Esophagus (tissue), 2 donors: Measurements from ENCODE around the gene ERAS. TPM values are rescaled to one million over a fixed set of nuclear protein-coding genes. Genes with fewer than 3 reads are reported as not detected.
A peak's percentile ranks its signal among the peaks of the same experiment; 100 is the strongest.

ENCODE experiments used
- H3K27ac ChIP-seq, 2 donors: one replicate each; pipeline ENCODE4 v1.5.1; 2013; ENCODE audit warnings: low read depth in 2 of 2, mild to moderate bottlenecking in 2 of 2, inconsistent platforms in 1 of 2, low read length in 1 of 2, moderate library complexity in 1 of 2
- H3K27me3 ChIP-seq, 2 donors: one replicate each; pipeline ENCODE4 v1.6.1; 2013; ENCODE audit warnings: low read length in 2 of 2, control low read depth in 1 of 2, mild to moderate bottlenecking in 1 of 2; ENCODE audit not compliant: insufficient read depth in 2 of 2, control insufficient read depth in 1 of 2
- H3K36me3 ChIP-seq, 2 donors: one replicate each; pipeline ENCODE4 v1.6.1; 2013; ENCODE audit warnings: low read length in 1 of 2; ENCODE audit not compliant: control insufficient read depth in 2 of 2, insufficient read depth in 2 of 2
- H3K4me1 ChIP-seq, 2 donors: one replicate each; pipeline ENCODE4 v1.6.1; 2013; ENCODE audit warnings: low read length in 1 of 2; ENCODE audit not compliant: control insufficient read depth in 2 of 2, insufficient read depth in 2 of 2
- H3K4me3 ChIP-seq, 2 donors: one replicate each; pipeline ENCODE4 v1.5.1; 2013; ENCODE audit warnings: low read length in 2 of 2, mild to moderate bottlenecking in 2 of 2, low read depth in 1 of 2, moderate library complexity in 1 of 2
- H3K9me3 ChIP-seq, 2 donors: one replicate each; pipeline ENCODE4 v1.6.1; 2013; ENCODE audit warnings: mild to moderate bottlenecking in 2 of 2, low read depth in 1 of 2, low read length in 1 of 2, moderate library complexity in 1 of 2; ENCODE audit not compliant: control insufficient read depth in 2 of 2, insufficient read depth in 1 of 2
- WGBS, 2 donors: extraction: QIAGEN DNeasy Blood & Tissue Kit; methylation state at CpG; one replicate each; pipeline ENCODE4 v1.1.7; 2013; 5-methylcytosine and 5-hydroxymethylcytosine counted together
- polyA plus RNA-seq, 2 donors: library from polyadenylated mRNA; stranded (reverse); fragments of 200-250 nt; gene quantifications; one replicate each; pipeline ENCODE4 v1.2.3, GENCODE V29; 2013
- donor health status: healthy with polysubstance abuse.
- donor health status: Bipolar disorder and iron deficiency.

Gene ERAS
- polyA plus RNA-seq, 2 donors: 0.05 to 0.10 TPM

DNA sequence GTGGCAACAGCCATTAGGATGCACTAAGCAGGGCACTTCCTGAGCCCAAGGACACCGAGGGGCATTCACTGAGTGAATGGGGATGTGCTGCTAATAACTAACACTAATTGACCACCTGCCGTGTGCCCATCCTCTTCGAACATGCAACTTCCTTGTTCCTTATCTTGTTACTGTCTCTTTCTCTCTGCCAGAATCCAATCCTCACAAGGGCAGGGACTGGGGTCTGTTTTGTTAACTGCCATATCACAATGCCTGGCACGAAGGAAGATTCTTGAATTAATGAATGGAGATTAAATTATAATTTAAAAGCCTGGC lies 1.3 kb downstream of the ERAS start:
- peaks cover 0 to 3% of the 10 kb centered on the region in 2 donors for H3K9me3 ChIP-seq
- no peak overlapping the region for H3K4me3 ChIP-seq
- no peak overlapping the region for H3K27ac ChIP-seq
- no peaks in the 10 kb centered on the region for H3K4me1 ChIP-seq
- WGBS, 2 donors: 63 to 73% methylated on average over 4 of the region's 4 CpGs
- peaks cover 0 to 16% of the 10 kb centered on the region in 2 donors for H3K36me3 ChIP-seq
- H3K27me3 ChIP-seq: peaks cover 0 to 3% of the 10 kb centered on the region in 2 donors

DNA sequence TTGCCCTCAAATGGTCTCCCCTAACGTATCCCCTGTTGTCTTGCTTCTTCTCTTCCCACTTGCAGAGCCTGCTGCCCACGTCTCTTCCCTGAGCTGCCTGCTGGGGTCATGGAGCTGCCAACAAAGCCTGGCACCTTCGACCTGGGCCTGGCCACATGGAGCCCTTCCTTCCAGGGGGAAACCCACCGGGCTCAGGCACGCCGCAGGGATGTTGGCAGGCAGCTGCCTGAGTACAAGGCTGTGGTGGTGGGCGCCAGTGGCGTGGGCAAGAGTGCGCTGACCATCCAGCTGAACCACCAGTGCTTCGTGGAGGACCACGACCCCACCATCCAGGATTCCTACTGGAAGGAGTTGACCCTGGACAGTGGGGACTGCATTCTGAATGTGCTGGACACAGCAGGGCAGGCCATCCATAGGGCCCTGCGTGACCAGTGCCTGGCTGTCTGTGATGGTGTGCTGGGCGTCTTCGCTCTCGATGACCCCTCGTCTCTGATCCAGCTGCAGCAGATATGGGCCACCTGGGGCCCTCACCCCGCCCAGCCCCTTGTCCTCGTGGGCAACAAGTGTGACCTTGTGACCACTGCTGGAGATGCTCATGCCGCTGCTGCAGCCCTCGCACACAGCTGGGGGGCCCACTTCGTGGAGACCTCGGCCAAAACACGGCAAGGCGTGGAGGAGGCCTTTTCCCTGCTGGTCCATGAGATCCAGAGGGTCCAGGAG lies 2.9 kb downstream of the ERAS start:
- no peak overlapping the region for H3K4me3 ChIP-seq
- H3K4me1 ChIP-seq: no peaks in the 10 kb centered on the region
- no peak overlapping the region for H3K27ac ChIP-seq
- H3K9me3 ChIP-seq: peaks cover 0 to 3% of the 10 kb centered on the region in 2 donors
- H3K27me3 ChIP-seq: peaks cover 0 to 3% of the 10 kb centered on the region in 2 donors
- H3K36me3 ChIP-seq: peaks cover 0 to under 1% of the 10 kb centered on the region in 2 donors
- WGBS, 2 donors: 83 to 90% methylated on average over 24 of the region's 24 CpGs

DNA sequence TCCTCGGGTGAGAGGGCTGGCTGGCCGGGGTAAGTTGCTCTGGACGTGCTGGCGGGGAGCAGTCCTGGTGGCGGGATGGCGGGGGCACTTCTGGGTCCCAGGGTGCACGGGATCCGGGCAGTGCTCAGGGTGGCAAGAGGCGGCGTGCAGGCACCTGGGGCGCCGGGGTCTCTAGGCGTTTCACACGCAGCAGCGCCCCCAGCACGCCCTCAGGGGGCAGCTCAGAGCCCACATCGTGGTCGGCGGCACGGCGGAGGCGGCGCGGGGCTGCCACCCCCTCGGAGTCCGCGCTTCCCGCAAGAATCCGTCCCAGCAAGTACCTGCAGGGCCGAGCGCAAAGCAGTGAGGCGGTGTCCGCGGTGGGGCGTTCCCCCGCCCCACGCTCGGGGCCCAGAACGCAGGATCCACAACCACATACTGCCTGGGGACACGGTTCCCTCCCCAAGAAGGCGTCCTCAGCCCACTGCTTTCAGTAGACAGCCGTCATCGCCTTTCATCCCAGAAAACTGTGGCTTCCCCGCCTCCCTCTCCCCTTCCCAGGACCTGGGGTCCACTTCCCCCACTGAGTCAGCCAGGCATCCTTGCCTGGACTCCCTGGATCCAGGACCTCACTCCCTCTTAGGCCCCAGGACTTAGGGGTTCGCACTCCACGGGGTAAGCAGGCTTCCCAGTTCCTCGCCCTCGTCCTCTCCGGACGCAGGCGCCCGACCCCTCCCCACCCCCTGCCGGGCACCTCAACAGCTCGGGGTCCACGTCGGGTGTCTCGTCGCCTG lies 5.0 kb downstream of the ERAS start:
- no peak overlapping the region for H3K4me3 ChIP-seq
- H3K9me3 ChIP-seq: peaks cover 0 to 4% of the 10 kb centered on the region in 2 donors
- no peak overlapping the region for H3K27ac ChIP-seq
- H3K4me1 ChIP-seq: no peaks in the 10 kb centered on the region
- H3K36me3 ChIP-seq: no peaks in the 10 kb centered on the region
- WGBS, 2 donors: 13 to 42% methylated on average over 55 to 58 of the region's 58 CpGs
- peaks cover 0 to 3% of the 10 kb centered on the region in 2 donors for H3K27me3 ChIP-seq

DNA sequence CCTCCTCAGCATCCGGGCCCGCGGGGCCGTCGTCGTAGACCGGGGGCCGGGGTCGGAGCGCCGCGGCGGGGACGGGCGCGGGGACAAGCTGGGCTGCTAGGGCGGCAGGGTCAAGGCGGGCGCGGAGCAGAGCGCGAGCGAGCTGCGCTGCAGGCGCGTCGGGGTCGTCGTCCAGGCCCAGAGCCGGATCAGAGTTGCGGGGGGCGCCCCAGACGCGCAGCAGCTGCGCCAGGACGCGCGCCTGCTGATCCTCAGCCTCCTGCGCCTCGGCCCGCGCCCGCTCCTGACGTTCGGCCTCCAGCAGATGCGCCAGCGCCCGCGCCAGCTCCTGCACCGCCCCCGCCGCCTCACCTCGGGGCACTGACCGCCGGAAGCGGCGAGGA lies 5.6 kb downstream of the ERAS start:
- H3K27ac ChIP-seq: no peak overlapping the region
- peaks cover 0 to 3% of the 10 kb centered on the region in 2 donors for H3K27me3 ChIP-seq
- 4 to 40% methylated on average over 32 to 57 of the region's 57 CpGs for WGBS, 2 donors

DNA sequence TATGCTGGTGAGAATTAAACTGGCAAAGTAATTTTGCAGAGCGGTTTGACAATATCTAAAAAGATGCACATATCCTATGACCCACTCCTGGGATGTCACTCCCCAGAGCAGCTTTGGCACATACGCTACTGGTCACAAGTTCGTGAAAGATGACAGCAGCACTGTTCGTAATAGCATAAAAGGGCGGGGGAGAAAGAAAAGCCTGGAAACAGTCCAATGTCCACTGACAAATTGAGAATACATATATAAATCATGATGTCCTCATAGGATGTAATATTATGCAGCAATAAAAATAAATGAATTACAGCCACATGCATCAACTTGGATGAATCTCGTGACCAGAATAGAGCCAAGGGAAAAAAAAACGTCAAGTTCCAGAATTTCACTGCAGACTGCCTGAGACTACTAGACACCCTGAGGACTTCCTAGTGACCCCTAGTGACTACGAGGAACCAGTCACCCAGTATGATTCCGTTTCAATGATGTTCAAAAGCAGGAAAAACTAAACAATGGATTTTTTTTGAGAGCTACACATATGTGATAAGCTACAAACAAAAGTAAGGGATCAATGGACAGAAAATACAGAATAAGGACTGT lies 7.3 kb downstream of the ERAS start:
- Histone ChIP-seq H3K4me1 (no peaks in the 10 kb centered on the region), H3K27ac (no peak overlapping the region), H3K9me3 (peaks cover 0 to 4% of the 10 kb centered on the region in 2 donors), H3K36me3 (no peaks in the 10 kb centered on the region), H3K4me3 (no peak overlapping the region), H3K27me3 (peaks cover 0 to 3% of the 10 kb centered on the region in 2 donors)
- WGBS, 2 donors: 42 to 48% methylated on average over 9 of the region's 9 CpGs

More for the DNA sequence above, 5.6 kb downstream of the ERAS start:
- Histone ChIP-seq H3K9me3 (peaks cover 0 to 4% of the 10 kb centered on the region in 2 donors), H3K4me1 (no peaks in the 10 kb centered on the region), H3K36me3 (no peaks in the 10 kb centered on the region), H3K4me3 (no peak overlapping the region)

DNA sequence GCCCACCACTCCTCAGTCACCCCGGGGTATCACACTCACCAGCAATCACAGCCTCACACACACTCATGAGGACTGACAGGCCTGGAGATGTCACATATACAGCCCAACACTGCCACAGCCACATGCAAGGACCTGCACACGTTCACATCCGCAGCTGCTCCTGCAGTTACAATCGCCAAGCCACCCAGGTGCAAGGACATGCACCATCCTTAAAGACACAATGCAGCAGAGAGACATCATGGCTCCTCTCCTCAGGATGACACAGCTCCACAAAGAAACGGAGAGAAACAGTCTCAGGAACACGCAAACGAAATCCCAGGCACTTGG lies 8.0 kb downstream of the ERAS start:
- Histone ChIP-seq H3K4me1 (no peaks in the 10 kb centered on the region), H3K9me3 (peaks cover 0 to 4% of the 10 kb centered on the region in 2 donors), H3K27ac (no peak overlapping the region), H3K4me3 (no peak overlapping the region), H3K27me3 (peaks cover 0 to 3% of the 10 kb centered on the region in 2 donors), H3K36me3 (no peaks in the 10 kb centered on the region)
- WGBS, 2 donors: 5 to 20% methylated on average over 7 of the region's 7 CpGs

DNA sequence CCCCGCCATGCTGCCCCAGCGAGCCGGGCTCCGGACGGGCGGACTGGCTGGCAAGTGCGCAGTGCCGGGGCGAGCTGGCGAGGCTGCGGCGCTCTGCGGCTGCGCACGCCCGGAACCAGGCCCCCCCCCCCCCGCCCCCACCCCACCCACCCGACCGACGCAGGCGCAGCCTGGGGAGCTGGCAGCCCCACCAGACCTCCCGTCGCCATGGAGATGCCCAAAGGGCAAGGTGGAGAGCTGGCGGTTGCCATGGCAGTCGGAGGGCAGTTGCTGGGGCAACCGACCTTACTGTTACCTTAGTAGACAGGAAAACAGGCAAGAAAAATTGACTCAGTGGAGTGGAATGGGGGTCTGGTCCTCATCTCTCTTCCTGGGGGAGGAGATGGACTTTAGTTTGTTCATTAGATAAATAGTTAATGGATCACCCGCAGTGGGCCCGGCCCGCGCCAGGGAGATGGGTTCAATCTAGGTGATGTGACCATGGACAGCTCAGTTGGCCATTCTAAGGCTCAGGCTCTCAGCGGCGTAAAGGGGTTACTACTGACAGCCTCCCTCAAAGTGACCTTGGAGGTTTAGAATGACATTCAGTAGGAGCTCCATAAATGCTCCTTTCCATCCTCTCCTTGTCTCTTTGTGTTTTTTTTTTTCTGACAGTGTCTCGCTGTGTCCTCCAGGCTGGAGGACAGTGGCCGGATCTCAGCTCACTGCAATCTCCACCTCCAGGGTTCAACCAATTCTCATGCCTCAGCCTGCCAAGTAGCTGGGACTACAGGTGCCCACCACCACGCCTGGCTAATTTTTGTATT lies 9.4 kb downstream of the ERAS start, which contains the start of gene PCSK1N:
Gene PCSK1N (minus strand): TSS at position 87 of the 806 bp plus-strand sequence. CDS start 78 bp downstream, at position 9.
- Histone ChIP-seq H3K4me1 (no peaks in the 10 kb centered on the region), H3K9me3 (peaks cover 0 to 4% of the 10 kb centered on the region in 2 donors), H3K4me3 (peak within 1 kb of the TSS in 1 of 2 donors; percentile 20), H3K27me3 (peaks cover 0 to under 1% of the 10 kb centered on the region in 2 donors), H3K36me3 (no peaks in the 10 kb centered on the region), H3K27ac (no peak within 1 kb of the TSS)
- WGBS, 2 donors: 14 to 36% methylated on average over 18 to 35 of the region's 35 CpGs

DNA sequence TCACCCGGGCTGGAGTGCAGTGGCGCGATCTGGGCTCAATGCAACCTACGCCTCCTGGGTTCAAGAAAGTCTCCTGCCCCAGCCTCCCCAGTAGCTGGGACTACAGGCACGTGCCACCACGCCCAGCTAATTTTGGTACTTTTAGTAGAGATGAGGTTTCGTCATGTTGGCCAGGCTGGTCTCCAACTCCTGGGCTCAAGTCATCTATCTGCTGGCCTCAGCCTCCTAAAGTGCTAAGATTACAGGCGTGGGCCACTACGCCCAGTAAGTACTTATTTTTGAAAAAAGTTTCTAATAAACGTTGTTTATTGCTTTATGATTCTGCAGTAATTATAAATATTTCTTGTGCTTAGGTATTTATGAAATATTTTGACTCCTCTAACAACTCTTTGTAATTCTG lies 13.4 kb downstream of the ERAS start:
- Histone ChIP-seq H3K9me3 (peaks cover 0 to 4% of the 10 kb centered on the region in 2 donors), H3K27me3 (no peaks in the 10 kb centered on the region), H3K27ac (no peak overlapping the region), H3K4me1 (no peaks in the 10 kb centered on the region), H3K4me3 (no peak overlapping the region), H3K36me3 (no peaks in the 10 kb centered on the region)
- WGBS, 2 donors: 80% methylated on average over 10 of the region's 10 CpGs

DNA sequence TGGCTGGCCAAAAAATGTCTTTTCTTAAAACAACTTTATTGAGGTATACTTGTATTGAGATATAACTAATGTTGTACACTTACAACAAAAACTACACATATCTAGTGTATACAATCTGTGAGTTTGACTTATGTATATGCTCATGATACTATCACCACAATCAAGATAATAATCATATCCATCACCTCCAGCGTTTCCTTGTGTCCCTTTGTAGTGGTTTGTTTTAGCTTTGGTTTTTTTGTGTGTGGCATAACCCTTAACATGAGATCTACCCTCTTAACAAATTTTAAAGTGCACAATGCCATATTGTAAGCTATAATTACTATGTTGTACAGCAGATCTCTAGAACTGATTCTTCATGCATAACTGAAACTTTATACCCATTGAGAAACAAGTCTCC lies 22.5 kb downstream of the ERAS start:
- Histone ChIP-seq H3K36me3 (no peaks in the 10 kb centered on the region), H3K27ac (no peak overlapping the region), H3K4me3 (no peak overlapping the region), H3K27me3 (no peaks in the 10 kb centered on the region), H3K4me1 (no peaks in the 10 kb centered on the region), H3K9me3 (no peaks in the 10 kb centered on the region)
- WGBS, 2 donors: 42 to 56% methylated on average over 1 of the region's 1 CpG
